NCI-H2227 treated with DMSO at 0.1 percent for 48 hours (cell line): ENCODE data around the gene NKTR.

Source experiments
- DNase-seq: peaks from one replicate; lab custom pipeline; 2025; lab: John Stamatoyannopoulos, UW

Gene NKTR

DNA sequence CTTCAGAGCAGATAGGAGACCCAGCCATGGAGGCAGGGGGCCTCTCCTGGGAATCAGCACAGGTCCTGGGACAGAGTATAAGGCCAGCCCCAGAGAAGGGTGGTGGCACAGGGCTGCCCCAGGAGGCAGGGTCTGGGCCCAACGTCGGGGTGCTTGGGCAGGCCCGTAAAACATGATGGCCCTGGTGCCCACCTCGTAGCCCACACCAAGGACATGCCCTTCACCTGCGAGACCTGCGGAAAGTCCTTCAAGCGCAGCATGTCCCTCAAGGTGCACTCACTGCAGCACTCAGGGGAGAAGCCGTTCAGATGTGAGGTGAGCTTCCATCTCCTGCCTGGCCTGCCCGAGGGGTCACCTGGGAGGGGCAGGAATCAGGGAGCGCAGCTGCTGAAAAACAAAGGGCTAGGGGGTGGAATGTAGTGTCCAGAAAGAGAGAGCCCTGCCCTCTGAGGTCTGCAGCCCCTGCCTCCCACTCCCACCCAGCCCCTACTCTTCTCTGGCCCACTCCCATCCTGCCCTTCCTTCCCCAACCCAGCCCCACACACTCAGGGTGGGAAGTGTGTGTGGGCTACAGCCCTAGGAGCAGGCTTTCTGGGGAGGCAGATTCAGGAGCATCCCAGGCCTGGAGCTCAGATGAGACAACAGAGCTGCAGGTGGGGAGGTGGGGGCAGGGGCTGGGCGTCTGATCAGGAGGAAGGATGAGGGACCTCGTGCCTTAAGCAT is 62.5 kb downstream of the NKTR start:
- DNase-seq, result no peak

DNA sequence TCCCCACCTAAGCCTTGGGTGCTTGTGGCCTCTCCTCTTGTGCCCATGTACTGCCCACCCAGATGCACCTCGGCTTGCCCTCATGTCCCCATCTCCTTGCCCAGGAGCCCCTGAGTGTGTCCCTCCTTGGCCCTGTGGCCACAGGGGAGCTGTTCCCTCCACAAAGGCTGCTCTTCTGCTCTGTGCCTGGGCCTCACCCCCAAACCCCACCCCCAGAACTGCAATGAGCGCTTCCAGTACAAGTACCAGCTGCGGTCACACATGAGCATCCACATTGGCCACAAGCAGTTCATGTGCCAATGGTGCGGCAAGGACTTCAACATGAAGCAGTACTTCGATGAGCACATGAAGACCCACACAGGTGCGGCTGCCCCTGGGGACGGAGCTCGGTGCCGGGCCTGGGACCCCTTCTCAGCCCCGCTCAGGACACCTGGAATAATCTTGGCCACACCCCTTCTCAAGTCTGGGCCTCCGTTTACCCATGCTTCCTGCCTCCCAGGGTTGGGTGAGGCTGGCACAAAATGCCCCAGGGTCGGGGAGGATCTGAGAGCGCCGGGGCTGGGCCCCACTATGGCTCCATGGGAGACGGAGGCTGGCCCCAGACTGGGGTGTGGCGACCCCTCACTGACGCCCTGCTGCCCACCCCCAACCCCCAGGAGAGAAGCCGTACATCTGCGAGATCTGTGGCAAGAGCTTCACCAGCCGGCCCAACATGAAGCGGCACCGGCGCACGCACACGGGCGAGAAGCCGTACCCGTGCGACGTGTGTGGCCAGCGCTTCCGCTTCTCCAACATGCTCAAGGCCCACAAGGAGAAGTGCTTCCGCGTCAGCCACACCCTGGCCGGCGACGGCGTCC is 63.3 kb downstream of the NKTR start:
- no peak for DNase-seq

DNA sequence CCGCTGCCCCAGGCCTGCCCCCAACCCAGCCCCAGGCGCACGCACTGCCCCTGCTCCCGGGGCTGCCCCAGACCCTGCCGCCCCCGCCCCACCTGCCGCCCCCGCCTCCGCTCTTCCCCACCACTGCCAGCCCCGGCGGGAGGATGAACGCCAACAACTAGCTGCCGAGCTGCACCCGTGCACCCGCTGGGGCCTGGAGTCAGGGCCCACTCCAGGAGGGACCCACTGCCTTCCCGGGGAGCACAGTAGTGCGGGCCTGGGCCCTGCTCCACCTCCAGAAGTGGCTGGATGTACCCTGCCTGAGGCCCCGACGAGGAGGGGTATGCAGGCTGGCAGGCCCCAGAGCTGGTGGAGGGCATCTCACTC is 63.9 kb downstream of the NKTR start:
- DNase-seq, result no peak

DNA sequence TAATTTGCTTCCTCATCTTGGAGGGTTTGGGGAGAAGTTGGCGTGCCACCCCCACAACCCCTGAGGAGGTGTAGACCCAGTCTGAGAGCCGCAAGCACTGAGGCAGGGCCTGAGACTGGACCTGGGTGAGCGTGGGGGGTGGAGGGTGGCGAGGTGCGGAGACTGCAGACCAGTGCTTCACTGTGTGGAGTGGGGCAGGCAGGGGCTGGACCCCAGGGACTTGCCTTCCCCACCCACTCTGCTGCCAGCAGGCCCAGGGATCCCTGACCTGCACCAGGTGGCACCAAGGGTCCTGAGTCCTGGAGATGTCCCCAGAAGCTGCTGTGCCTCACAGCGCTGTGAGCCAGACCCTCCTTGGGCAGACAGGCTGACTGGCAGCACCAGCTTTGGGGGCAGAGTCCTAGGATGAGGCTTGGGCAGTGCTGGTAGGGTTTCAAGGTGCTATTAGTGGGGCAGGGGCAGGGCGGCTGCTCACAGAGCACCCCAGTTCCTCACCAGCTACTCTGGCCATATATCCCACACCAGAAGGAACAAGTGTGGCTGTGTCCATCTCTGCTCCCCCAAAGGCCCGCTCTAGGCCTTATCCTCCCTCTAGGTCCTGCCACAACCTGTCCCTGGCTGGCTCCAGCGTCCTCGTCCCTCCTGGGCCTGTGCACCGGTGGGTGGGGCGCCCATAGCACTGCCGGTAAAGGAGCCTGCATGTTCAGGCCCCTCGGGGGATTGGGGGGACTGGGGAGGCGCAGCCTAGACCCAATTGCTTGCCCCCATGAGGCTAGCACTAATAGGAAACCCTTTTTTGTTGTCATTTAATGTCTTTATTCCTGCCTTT is 64.8 kb downstream of the NKTR start:
- no peak for DNase-seq

DNA sequence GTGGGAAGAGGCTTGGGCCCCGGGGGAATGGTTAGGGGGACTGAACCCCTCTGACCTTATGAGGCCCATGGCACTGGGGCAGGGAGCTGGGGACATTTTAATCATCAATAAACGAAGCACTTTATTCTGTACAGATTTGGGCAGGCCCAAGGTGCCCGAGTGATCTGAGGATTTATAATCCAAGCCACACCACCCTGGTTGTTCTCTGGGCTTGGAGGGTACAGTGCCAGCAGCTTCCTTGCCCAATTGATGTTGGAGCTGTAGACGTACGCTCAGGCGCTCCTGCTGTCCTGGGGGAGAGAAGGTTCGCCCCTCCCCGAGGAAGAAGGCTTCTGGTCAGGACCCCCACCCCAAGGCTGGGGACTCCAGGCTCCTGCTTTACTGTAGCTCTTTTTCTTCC is 65.5 kb downstream of the NKTR start:
- no peak for DNase-seq

DNA sequence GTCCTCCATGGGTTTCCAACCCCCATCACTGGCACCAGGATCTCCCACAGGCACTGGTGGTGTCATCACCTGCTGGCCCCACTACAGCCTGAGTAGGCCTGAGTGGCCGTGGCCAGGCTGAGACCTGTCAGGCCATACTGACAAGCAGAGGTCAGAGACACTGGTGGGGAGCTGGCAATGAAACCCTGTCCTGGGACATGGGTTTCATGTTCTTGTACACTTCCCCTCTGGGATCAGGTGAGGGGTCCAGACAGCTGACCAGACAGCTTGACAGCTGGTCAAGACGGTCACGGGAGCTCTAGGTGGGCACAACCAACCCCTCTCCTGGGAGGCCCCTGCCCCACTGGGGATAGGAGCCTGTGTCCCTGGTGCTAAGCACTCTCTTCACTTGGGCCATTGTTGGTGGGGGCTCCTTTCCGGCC is 66.1 kb downstream of the NKTR start:
- DNase-seq, result no peak

DNA sequence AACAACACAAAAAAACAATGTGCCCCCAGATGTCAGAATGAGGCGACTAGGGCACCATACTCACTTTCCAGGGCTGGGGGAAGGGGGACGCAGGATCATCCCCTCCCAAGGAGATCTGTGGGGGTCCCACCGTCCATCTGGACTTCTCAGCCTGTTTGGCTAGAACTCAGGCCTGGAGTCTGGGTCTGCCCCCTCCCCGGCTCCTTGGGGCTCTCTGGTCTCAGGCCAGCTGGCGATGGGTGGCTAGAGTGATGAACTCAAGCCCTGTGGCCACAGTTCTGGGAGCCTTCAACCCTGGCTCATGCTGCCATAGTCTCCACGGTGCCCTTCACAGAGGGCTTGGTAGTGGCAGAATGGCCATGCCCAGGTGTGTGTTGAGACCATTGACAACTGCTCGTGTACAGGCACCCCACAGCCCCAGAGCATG is 66.6 kb downstream of the NKTR start:
- DNase-seq, result no peak

DNA sequence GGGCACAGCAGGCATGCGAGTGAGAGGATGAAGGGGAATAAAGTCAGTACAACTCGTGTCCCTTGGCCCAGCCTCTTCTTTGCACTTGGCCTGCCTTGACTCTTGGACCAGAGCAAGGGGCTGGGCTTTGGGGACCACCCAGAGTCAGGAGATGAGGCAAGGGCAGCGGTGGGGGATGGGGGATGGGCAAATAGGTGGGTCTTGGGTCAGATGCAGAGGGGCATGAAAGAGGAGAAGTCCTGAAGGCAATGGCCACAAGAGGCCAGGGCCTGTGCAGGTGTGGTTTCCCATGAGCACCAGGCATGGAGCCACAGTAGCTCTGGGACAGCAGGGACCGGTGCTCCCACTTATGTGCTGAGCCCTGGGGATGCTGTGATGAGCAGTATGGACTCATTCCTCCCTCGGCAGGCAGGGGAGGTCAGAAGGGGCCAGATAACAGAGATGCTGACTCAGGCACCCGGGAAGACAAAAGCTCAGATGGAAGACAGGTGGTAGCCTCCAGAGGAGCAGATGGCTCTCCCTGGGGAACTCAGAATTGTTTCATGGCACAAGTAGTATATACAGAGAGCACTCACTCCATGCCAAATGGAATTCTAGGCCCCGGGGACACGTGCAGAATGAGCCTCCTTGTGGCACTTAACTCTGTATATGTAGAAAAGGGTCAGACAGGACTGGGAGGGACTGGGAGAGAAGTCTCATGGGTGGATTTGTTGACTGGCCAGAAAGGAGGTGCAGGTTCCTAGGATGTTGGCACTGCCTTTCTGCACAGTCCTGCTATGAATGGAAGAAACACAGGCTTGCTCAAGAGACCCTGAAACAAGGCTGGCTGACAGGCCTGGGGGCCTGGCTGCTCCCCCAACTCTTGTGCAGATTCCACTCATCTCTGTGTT is 67.3 kb downstream of the NKTR start:
- DNase-seq, result no peak

DNA sequence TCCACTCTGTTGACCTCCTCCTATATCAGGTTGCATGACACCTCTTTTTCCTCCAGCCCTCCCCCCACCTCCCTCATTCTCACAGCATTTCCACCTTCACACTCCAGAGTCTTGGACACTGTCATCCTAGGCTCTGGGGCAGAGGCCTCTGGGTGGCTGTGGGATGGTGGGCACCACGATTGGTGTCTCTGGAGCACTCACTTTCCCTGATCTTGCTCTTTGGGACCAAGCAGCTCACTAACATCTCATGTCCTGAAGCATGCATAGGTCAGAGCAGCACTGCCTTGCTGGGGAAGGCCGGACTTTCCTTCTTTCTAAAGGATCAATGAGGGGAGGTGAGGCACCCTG is 67.9 kb downstream of the NKTR start:
- DNase-seq, result no peak

DNA sequence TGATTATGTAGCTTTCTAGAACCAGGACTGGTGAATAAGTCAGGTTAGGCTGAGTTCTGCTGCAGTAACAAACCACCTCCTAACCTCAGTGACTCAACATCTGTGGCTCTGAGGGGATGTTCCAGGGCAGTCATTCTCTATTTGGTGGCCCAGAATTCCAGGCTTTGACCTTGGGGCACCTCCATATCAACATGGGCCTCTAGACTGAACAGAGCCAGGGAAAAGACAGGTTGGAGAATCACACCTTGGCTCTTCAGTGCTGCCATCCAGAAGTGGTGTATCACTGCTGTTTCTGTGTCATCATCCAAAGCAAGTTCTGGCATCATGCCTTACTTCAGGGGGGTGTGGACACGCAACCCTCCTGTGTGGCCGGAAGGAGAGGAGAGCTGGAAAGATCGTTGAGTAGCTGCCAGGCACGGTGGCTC is 68.3 kb downstream of the NKTR start:
- no peak for DNase-seq

DNA sequence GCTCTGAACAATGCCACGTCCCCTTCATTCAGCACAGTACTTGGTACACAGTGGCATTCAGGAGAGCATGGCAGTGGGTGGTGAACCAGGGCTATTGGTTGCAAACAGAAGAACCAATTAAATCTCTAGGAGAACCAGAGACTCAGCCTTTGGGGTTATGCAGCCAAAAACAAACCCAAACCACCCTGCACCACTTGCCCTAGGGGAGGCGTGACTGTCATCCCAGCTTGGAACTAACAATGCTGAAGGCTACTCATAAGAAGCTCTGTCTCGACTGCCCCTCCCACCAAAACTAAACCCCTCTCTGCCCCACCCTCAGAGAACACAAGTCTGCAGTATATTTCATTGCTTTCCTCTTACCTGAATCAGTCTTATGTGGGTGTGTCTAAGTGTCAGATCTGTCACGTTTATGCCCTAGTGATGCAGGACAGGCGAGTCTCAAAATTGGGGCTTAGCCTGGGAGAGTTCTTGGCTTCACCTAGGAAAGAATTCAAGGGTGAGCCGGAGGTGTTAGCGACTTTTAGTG is 69.6 kb downstream of the NKTR start:
- no peak for DNase-seq

DNA sequence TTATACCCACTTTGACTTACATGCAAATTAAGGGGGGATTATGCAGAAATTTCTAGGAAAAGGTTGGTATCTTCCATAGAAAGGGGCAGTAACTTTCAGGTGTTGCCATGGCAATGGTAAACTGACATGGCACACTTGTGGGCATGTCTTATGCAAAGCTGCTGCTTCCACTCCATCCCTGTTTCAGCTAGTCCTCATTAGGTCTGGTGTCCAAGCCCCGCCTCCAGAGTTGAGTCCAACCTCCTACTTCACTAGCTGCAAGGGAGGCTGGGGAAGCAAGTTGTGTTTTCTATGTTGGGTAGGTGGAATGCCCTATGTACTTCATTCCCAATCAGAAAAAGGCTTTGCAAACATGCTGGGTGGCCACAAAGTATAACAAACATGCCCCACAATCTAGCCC is 70.2 kb downstream of the NKTR start:
- no peak for DNase-seq

DNA sequence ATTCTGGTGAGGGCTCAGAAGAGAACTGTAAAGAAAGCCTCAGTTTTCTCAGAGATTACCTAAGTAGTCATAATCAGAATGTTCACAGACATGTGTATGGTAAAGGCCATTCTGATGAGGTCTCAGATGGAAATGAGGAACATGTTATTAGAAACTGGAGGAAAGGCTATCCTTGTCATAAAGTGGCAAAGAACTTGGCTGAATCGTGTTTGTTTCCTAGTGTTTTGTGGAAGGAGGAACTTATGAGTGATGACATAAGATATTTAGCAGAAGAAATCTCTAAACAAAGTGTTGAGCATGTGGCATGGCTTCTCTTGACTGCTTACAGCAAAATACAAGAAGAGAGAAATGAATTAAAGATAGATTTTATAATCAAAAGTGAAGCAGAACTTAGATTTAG is 72.0 kb downstream of the NKTR start:
- DNase-seq, result no peak

DNA sequence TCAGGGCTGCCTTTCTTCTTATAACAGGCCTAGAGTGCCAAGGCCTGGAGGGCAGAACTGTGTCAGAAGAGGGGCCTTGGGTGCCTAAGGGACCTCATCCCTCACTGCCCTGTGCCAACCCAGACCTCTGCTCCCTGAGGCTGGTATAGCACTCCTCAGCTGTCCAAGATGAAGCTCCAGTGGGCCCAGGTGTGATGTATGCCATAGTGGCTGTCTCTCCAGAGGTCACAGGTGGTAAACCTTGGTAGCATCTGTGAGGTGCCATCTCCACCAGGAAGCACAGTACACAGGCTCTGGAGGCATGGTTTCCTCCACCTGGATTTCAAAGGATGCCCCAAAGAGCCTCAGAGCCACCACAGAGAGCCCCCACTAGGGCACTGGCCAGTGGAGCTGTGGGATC is 72.6 kb downstream of the NKTR start:
- DNase-seq, result no peak

DNA sequence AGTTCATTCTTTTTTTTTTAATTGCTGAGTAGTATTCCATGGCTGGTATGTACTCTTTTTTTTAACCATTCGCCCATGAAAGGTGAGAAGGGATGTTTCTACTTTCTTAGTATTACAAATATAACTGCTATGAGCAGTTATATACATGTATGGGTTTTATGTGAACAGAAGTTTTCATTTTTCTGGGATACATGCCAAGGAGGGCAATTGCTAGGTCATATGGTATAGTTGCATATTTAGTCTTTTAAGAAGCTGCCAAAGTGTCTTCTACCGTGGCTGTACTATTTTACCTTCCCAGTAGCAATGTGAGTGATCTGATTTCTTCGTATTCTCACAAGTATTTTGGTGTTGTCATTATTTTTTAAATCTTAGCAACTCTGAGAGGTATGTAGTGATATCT is 73.7 kb downstream of the NKTR start:
- DNase-seq, result no peak

DNA sequence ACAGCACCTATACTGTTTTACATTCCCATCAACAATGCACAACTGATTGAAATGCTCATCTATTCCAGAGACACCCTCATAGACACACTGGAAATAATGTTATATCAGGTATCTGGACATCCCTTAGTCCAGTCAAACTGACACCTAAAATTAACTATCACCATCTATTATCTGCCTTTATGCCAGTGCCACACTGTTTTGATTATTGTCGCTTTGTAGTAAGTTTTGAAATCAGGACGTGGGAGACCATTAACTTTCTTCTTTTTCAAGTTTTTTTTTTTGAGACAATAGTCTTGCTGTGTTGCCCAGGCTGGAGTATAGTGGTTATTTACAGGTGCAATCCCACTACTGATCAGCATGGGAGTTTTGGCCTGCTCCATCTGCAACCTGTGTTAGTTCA is 75.4 kb downstream of the NKTR start:
- DNase-seq, result no peak

DNA sequence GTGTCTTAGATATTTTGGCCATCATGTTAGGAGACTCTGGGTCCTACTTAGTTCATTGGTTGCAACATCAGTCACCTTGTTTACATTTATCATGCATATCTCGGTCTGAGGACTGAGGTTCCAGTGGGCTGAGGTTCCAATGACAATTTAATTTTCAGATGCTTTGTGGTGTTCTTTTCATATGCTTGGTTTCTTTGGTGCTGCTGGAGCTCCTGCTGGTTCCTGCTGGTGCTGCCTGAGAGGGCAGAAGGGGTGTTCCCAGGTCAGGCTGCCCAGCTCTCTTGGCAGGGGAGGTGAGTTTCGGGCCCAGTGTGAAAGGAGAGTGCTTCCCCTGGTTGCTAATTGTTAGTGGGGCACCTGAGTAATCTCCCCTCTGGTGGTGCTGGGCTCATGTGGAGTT is 78.0 kb downstream of the NKTR start:
- no peak for DNase-seq

DNA sequence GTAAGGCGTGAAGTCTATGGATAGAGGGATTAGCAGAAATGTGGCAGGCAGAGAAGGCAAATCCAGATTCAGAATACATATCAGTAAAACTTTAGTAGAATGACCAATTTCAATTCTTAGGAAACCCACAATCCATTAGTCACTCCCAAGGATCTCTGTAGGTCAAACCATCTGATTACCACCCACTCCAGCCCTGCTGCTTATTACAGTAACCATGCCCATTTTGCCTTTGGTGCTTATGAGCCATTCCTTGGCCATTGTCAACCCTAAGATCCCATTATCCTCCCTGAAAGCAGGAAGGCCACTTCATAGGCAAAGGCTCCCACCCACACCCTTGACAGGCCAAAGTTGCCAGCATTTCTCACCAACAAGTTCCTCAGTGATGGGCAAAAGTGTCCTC is 79.8 kb downstream of the NKTR start:
- DNase-seq, result no peak

DNA sequence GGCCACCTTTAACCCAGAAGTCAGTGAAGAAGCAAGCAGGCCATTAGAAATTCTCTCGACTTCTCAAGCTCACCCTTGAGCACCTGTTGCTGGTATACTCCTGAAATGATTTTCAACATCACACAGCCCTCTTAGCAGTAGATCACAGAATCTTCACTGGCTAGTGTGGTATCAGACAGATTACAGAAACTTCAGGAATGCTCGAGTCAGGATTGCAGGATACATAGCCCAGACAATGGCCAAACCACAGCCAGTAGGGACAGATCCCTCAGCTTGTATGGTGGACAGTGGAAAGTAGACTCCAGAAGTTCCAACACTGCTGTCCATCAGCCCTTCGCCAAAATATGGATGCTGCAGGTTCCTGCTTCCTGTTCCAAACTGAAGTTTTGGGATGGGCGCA is 80.3 kb downstream of the NKTR start:
- DNase-seq, result no peak

DNA sequence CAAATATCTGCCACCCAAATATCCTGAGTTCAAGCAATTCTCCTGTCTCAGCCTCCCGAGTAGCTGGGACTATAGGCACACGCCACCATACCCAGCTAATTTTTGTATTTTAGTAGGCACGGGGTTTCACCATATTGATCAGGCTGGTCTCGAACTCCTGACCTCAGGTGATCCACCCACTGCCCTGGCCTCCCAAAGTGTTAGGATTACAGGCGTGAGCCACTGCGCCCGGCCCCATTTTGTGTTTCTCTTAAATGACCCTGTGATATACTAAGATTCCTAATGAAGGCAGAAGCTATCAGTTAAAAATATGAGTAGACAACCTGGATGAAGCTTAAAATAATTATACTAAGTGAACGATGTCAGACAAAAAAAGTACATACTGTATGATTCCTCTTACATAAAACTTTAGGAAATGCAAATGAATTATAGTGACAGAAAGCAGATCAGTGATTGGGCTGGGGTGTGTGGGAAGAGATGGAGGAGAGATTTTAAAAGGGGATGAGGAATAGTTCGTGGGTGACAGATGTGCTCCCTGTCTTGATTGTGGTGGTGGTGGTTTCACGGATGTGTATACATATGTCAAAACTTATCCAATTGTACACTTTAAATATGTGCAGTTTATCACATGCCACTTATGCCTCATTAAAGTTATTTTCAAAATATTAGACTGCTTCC is 81.0 kb downstream of the NKTR start:
- DNase-seq, result no peak
